ENCODE measurements around the gene RASSF4. TPM values are rescaled to one million over a fixed set of nuclear protein-coding genes. Genes with fewer than 3 reads are reported as not detected.

The RASSF4 gene
- total RNA-seq, 1 experiment from 2014 or later: 2.8 TPM

- Histone ChIP-seq H3K79me2 (ENCODE audit: insufficient read depth, low read length) (no peaks in the 10 kb centered on the region), H3K9me3 (ENCODE audit: control insufficient read depth in 1 of 2, insufficient read depth in 1 of 2, low read depth in 1 of 2, low read length in 2 of 2) (peaks cover 0 to 13% of the 10 kb centered on the region in 2 experiments; a peak in 1 of 4 replicates), H3K9ac (ENCODE audit: low read length) (no peak overlapping the region), H4K20me1 (ENCODE audit: insufficient read depth) (no peaks in the 10 kb centered on the region), H3K4me1 (ENCODE audit: control insufficient read depth in 1 of 2, insufficient read depth in 2 of 2, low read length in 2 of 2) (no peaks in the 10 kb centered on the region), H2AFZ (ENCODE audit: low read depth, low read length, poor library complexity, severe bottlenecking) (no peak overlapping the region), H3K4me3 (replicated peaks in 1 of 2; ENCODE audit: low read depth in 1 of 2, low read length in 2 of 2) (no peak overlapping the region), H3K27me3 (ENCODE audit: insufficient read depth, low read length) (no peaks in the 10 kb centered on the region), H3K27ac (ENCODE audit: low read depth, low read length) (no peak overlapping the region), H3K4me2 (ENCODE audit: low read length) (no peak overlapping the region), H3K9me2 (ENCODE audit: insufficient read depth) (no peaks in the 10 kb centered on the region), H3K36me3 (ENCODE audit: control insufficient read depth in 1 of 2, insufficient read depth in 2 of 2, low read length in 2 of 2) (no peaks in the 10 kb centered on the region)
- CTCF ChIA-PET: no interaction called here
- no TSS peak for BruUV-seq (replicated peaks)
- RAD21 ChIA-PET (ENCODE audit: low non-redundant PET in 1 of 2, low total read pairs in 2 of 2, uncharacterized antibody in 2 of 2, unreplicated experiment in 2 of 2): no interaction called here
- intact Hi-C loops (cut with micrococcal nuclease): no loop called here
- no peak for DNase-seq (ENCODE audit: low read depth, low spot score)
- ATAC-seq: no peak
- TF ChIP-seq ZFX (IDR thresholded peaks at IDR 0.05): no peak
- no peak for TF ChIP-seq FOSL1 (IDR thresholded peaks at IDR 0.05; ENCODE audit: low read depth)
- TF ChIP-seq SRF (IDR thresholded peaks at IDR 0.05; ENCODE audit: low read depth): no peak
- no peak for TF ChIP-seq ATF3 (IDR thresholded peaks at IDR 0.05)
- no peak for TF ChIP-seq RAD21 (IDR thresholded peaks at IDR 0.05; ENCODE audit: low read depth)
- no peak for TF ChIP-seq MAX (IDR thresholded peaks at IDR 0.05)
- TF ChIP-seq JUND (IDR thresholded peaks at IDR 0.05): no peak
- TF ChIP-seq EZH2 (IDR thresholded peaks at IDR 0.05): no peak
- no peak for TF ChIP-seq ELF1 (IDR thresholded peaks at IDR 0.05; ENCODE audit: borderline replicate concordance, low read depth)
- TF ChIP-seq SP1 (IDR thresholded peaks at IDR 0.05; ENCODE audit: low read depth): no peak
- no peak for TF ChIP-seq REST (IDR thresholded peaks at IDR 0.05; ENCODE audit: low read depth)
- TF ChIP-seq CBX3 (IDR thresholded peaks at IDR 0.05; ENCODE audit: low read depth): no peak
- TF ChIP-seq CEBPB (IDR thresholded peaks at IDR 0.05; ENCODE audit: low read depth): no peak
- TF ChIP-seq YY1 (IDR thresholded peaks at IDR 0.05; ENCODE audit: extremely low read depth, insufficient replicate concordance, low read depth, low read length): no peak
- TF ChIP-seq TCF7L2 (IDR thresholded peaks at IDR 0.05; ENCODE audit: borderline replicate concordance, extremely low read depth, insufficient read depth, insufficient read length): no peak
- no peak for TF ChIP-seq EGR1 (IDR thresholded peaks at IDR 0.05; ENCODE audit: low read depth)
- TF ChIP-seq POLR2A (IDR thresholded peaks at IDR 0.05; ENCODE audit: borderline replicate concordance, extremely low read depth, insufficient read depth, insufficient read length): no peak
- POLR2A ChIA-PET: interaction anchor here (0.7 kb wide), 1 partner anchor 37 kb away, joined by 3 read pairs; no protein-coding TSS in a partner anchor
These were observed 12.0 kb upstream of the RASSF4 start for GRCh38 chr10:44947371-44948152.
